CD4-positive, alpha-beta T cell (primary cell): ENCODE measurements around the gene SLC35F1. TPM values are rescaled to one million over a fixed set of nuclear protein-coding genes. Genes with fewer than 3 reads are reported as not detected.

ENCODE experiments used
- ATAC-seq: fragments of 200-7000 bp; cut with Tn5 transposase; one replicate; pipeline ENCODE4 v1.10.0; 2022; ENCODE audit warnings: mild to moderate bottlenecking; ENCODE audit not compliant: poor library complexity
- CTCF ChIA-PET: fragments of 350-600 bp; sonication (Branson Sonifier 250); formaldehyde crosslinking; loops from one replicate; lab custom pipeline; 2021; ENCODE audit warnings: antibody characterized with exemption, inconsistent platforms; lab: Charles Lee
- POLR2A ChIA-PET: fragments of 350-600 bp; sonication (Branson Sonifier 250); formaldehyde crosslinking; loops from one replicate; lab custom pipeline; 2021; ENCODE audit warnings: antibody characterized with exemption, inconsistent platforms; lab: Charles Lee
- DNase-seq, 14 experiments: peaks; one replicate each; pipeline ENCODE4 v3.0.0-alpha.2; 2013 to 2020; ENCODE audit warnings: mixed read lengths in 2 of 14
- H3K27ac ChIP-seq, 2 donors: one replicate each; pipeline versions ENCODE4 v1.5.1 to v1.7.0; 2013; ENCODE audit warnings: low read length in 2 of 2, low read depth in 1 of 2, mild to moderate bottlenecking in 1 of 2
- H3K27me3 ChIP-seq, 2 experiments: 1 replicate in 1 of 2; 2 replicates in 1 of 2; pipeline versions ENCODE4 v1.6.1 to v1.7.0; 2013; ENCODE audit warnings: low read length in 2 of 2, control low read depth in 1 of 2, mild to moderate bottlenecking in 1 of 2, moderate library complexity in 1 of 2; ENCODE audit not compliant: insufficient read depth in 2 of 2, control insufficient read depth in 1 of 2
- H3K36me3 ChIP-seq: one replicate; pipeline ENCODE4 v1.6.1; 2013; ENCODE audit warnings: low read length, control low read depth; ENCODE audit not compliant: insufficient read depth
- H3K4me1 ChIP-seq: one replicate; pipeline ENCODE4 v1.6.1; 2013; ENCODE audit warnings: low read length, control low read depth; ENCODE audit not compliant: insufficient read depth
- H3K4me3 ChIP-seq: one replicate; pipeline ENCODE4 v1.5.1; 2013; ENCODE audit warnings: mild to moderate bottlenecking, low read length, moderate library complexity
- H3K9me3 ChIP-seq, 2 experiments: 1 replicate in 1 of 2; 2 replicates in 1 of 2; pipeline versions ENCODE4 v1.6.1 to v1.7.0; 2013; ENCODE audit warnings: low read length in 2 of 2, mild to moderate bottlenecking in 2 of 2, control low read depth in 1 of 2, moderate library complexity in 1 of 2; ENCODE audit not compliant: control insufficient read depth in 1 of 2, insufficient read depth in 1 of 2
- H3K27ac Mint-ChIP-seq: one replicate; pipeline ENCODE4 v1.8.0; 2020; ENCODE audit warnings: mixed read lengths
- H3K27me3 Mint-ChIP-seq: one replicate; pipeline ENCODE4 v1.8.0; 2021; ENCODE audit warnings: mixed read lengths
- H3K36me3 Mint-ChIP-seq: one replicate; pipeline ENCODE4 v1.8.0; 2021; ENCODE audit warnings: low read depth, mixed read lengths
- H3K4me1 Mint-ChIP-seq: one replicate; pipeline ENCODE4 v1.8.0; 2021; ENCODE audit warnings: low read depth, mixed read lengths
- H3K4me3 Mint-ChIP-seq: one replicate; pipeline ENCODE4 v1.8.0; 2020; ENCODE audit warnings: mild to moderate bottlenecking, mixed read lengths
- H3K9me3 Mint-ChIP-seq: one replicate; pipeline ENCODE4 v1.8.0; 2020; ENCODE audit warnings: mixed read lengths
- CTCF ChIP-seq: fragments of 200-600 bp; IDR thresholded peaks from one replicate; pipeline ENCODE4 v1.8.0; 2022; ENCODE audit warnings: antibody characterized with exemption, mild to moderate bottlenecking
- intact Hi-C, 2 experiments: fragments of 100-400 bp; cut with DNase I in 1 of 2; cut with micrococcal nuclease in 1 of 2; formaldehyde crosslinking; loops; one replicate each; pipeline versions ENCODE4 v1.15.1 to v1.9.0; 2023 to 2025; cut with DNase I, micrococcal nuclease
- total RNA-seq, 174 experiments: library from RNA in 2 of 174; stranded (reverse) in 2 of 174; gene quantifications; one replicate each; pipeline ENCODE4 v1.2.3 and lab custom pipeline; 2021 to 2026

Gene SLC35F1
- total RNA-seq, 2 experiments from 2014 or later, result not detected

DNA sequence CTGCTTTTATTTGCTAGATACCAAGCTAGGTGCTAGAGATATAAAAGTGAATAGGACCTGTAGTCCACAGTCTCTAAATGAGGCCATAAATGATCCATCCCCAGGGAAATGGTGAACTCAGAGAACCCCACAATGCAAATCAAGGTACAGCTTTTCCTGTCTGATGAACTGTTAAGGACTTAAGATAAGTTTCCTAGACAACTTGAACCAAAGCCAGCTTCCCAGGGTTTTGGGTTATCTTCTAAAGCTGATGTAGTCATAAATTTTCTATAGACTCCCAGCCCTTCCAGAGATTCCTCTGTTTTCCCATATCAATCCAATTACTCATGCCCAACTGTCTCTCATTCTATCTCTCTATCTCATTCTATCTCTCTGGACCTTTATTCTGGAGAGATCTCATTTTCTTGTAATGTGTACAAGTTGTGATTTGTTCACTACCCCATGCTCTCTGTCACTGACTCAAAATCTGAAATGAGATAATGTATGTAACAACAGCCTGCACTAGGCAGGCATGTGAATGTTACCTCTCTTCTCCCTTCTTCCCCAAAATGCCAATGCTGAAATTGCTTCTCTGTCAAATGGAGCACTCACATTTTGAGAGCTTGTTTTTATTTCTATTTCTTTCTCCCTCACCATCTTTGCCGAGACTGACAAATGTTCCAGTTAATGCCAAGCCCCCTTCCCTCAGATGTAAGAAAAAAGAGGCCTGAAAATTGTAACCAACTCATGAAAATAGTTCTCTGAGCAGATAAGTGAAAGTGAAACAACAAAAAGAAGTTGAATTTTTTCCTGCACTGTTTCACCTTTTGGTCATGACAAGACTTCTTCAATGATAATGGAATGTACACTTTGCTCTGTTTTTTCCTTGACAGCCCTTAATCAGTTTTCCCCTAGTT, 279.9 kb downstream of the SLC35F1 start:
- ATAC-seq, result no peak
- H3K9me3 Mint-ChIP-seq, result no peaks in the 10 kb centered on the region

GRCh38 chr6:118187568-118188164, 280.6 kb downstream of the SLC35F1 start:
- Mint-ChIP-seq H3K27ac (no peak overlapping the region), H3K27me3 (no peaks in the 10 kb centered on the region), H3K4me3 (no peak overlapping the region), H3K4me1 (peaks cover 10% of the 10 kb centered on the region), H3K9me3 (no peaks in the 10 kb centered on the region), H3K36me3 (no peaks in the 10 kb centered on the region)
- Histone ChIP-seq H3K27me3 (no peaks in the 10 kb centered on the region), H3K27ac (no peak overlapping the region), H3K36me3 (no peaks in the 10 kb centered on the region), H3K4me3 (no peak overlapping the region), H3K4me1 (no peaks in the 10 kb centered on the region), H3K9me3 (no peaks in the 10 kb centered on the region)
- ChIA-PET POLR2A (no interaction called here), CTCF (no interaction called here)
- no peak for TF ChIP-seq CTCF
- intact Hi-C loops, result no loop called here
- DNase-seq (no peak), ATAC-seq (no peak)

More for the DNA sequence above, 279.9 kb downstream of the SLC35F1 start:
- intact Hi-C loops, result no loop called here
- DNase-seq, result no peak
- ChIA-PET CTCF (no interaction called here), POLR2A (no interaction called here)
- H3K4me3 ChIP-seq, result no peak overlapping the region
- H3K27me3 Mint-ChIP-seq, result no peaks in the 10 kb centered on the region
- no peaks in the 10 kb centered on the region for H3K36me3 ChIP-seq
- no peaks in the 10 kb centered on the region for H3K4me1 ChIP-seq
- no peak overlapping the region for H3K27ac Mint-ChIP-seq
- H3K27ac ChIP-seq, result no peak overlapping the region
- H3K4me3 Mint-ChIP-seq, result no peak overlapping the region
- TF ChIP-seq CTCF, result no peak
- H3K27me3 ChIP-seq, result no peaks in the 10 kb centered on the region
- no peaks in the 10 kb centered on the region for H3K9me3 ChIP-seq
- H3K36me3 Mint-ChIP-seq, result no peaks in the 10 kb centered on the region
- H3K4me1 Mint-ChIP-seq, result peaks cover 10% of the 10 kb centered on the region

DNA sequence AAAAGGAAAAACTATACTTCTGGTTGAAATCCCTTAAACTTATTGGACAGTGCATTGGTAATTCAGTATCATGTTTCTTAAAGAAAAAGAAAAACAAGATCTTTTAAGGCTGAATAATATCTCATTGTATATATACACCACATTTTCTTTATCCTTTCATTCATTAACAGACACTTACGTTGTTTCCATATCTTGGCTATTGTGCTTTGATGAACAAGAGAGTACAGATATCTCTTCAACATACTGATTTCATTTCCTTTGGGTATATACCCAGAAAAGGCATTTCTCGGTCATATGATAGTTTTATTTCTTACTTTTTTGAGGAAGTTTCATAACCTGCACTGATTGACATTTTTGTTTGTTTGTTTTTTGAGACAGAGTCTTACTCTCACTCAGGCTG, 281.5 kb downstream of the SLC35F1 start:
- no peaks in the 10 kb centered on the region for H3K27me3 ChIP-seq
- ChIA-PET POLR2A (no interaction called here), CTCF (no interaction called here)
- Mint-ChIP-seq H3K36me3 (no peaks in the 10 kb centered on the region), H3K27ac (no peak overlapping the region), H3K9me3 (no peaks in the 10 kb centered on the region), H3K4me1 (peaks cover 10% of the 10 kb centered on the region), H3K4me3 (no peak overlapping the region), H3K27me3 (no peaks in the 10 kb centered on the region)
- ATAC-seq (no peak), DNase-seq (no peak)
- no peak overlapping the region for H3K27ac ChIP-seq
- no peak for TF ChIP-seq CTCF
- intact Hi-C loops, result no loop called here
- H3K4me1 ChIP-seq, result no peaks in the 10 kb centered on the region
- no peaks in the 10 kb centered on the region for H3K9me3 ChIP-seq
- no peaks in the 10 kb centered on the region for H3K36me3 ChIP-seq
- H3K4me3 ChIP-seq, result no peak overlapping the region
